ENCODE results near the gene EMSY. TPM values are rescaled to one million over a fixed set of nuclear protein-coding genes. Genes with fewer than 3 reads are reported as not detected.

Gene EMSY
- total and polyA plus RNA-seq, 7 donors: 5.8 to 17.2 (median 12.7) TPM

- Histone ChIP-seq H3K9me3 (no peaks in the 10 kb centered on the region), H3K4me1 (peaks cover 3% of the 10 kb centered on the region), H3K27ac (no peak overlapping the region), H3K4me3 (no peak overlapping the region), H3K27me3 (ENCODE audit: insufficient read depth in 3 of 3, low read length in 2 of 3) (no peaks in the 10 kb centered on the region), H3K36me3 (ENCODE audit: insufficient read depth in 1 of 2, low read depth in 1 of 2) (no peaks in the 10 kb centered on the region)
- ATAC-seq (no peak), DNase-seq (no peak)
- intact Hi-C loops (cut with DNase I): no loop called here
- TF ChIP-seq, protein P1, sequence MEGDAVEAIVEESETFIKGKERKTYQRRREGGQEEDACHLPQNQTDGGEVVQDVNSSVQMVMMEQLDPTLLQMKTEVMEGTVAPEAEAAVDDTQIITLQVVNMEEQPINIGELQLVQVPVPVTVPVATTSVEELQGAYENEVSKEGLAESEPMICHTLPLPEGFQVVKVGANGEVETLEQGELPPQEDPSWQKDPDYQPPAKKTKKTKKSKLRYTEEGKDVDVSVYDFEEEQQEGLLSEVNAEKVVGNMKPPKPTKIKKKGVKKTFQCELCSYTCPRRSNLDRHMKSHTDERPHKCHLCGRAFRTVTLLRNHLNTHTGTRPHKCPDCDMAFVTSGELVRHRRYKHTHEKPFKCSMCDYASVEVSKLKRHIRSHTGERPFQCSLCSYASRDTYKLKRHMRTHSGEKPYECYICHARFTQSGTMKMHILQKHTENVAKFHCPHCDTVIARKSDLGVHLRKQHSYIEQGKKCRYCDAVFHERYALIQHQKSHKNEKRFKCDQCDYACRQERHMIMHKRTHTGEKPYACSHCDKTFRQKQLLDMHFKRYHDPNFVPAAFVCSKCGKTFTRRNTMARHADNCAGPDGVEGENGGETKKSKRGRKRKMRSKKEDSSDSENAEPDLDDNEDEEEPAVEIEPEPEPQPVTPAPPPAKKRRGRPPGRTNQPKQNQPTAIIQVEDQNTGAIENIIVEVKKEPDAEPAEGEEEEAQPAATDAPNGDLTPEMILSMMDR (IDR thresholded peaks at IDR 0.05): no peak
Measured at GRCh38 chr11:76415073-76415472, 29.7 kb upstream of the EMSY start.

GRCh38 chr11:76419896-76420295 lies 24.9 kb upstream of the EMSY start:
- Histone ChIP-seq H3K27ac (no peak overlapping the region), H3K36me3 (ENCODE audit: insufficient read depth in 1 of 2, low read depth in 1 of 2) (no peaks in the 10 kb centered on the region), H3K27me3 (ENCODE audit: insufficient read depth in 3 of 3, low read length in 2 of 3) (no peaks in the 10 kb centered on the region), H3K4me3 (no peak overlapping the region), H3K4me1 (no peaks in the 10 kb centered on the region), H3K9me3 (no peaks in the 10 kb centered on the region)
- DNase-seq: no peak
- TF ChIP-seq, protein P1 (IDR thresholded peaks at IDR 0.05): peak; percentile 22
- 62 to 64% (median 64%) methylated on average over 3 of the region's 3 CpGs for WGBS, 3 donors
- no peak for ATAC-seq
- intact Hi-C loops (cut with DNase I): no loop called here

DNA sequence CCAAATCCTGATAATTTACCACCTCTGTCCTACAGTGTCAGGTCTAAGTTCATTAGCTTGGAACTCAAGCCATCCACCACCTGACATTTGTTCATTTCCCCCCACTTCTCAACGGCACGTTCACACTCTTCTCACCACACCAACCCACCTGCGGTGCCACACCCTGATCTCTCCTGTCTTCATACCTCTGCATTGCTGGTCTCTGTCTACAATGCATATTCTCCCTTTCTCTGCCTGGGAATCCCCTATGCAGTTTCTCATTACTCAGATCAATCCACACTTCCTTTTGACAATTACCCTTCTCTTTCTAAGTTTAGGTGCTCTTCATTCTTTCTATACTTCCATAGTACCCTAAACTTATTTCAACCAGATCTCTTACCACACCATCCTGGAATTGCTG lies 20.4 kb upstream of the EMSY start:
- ATAC-seq: no peak
- TF ChIP-seq, protein P1 (IDR thresholded peaks at IDR 0.05): no peak
- intact Hi-C loops (cut with DNase I): no loop called here
- no peak overlapping the region for H3K4me3 ChIP-seq
- H3K27ac ChIP-seq: no peak overlapping the region
- DNase-seq: no peak
- no peaks in the 10 kb centered on the region for H3K27me3 ChIP-seq (ENCODE audit: insufficient read depth in 3 of 3, low read length in 2 of 3)
- WGBS, 3 donors: 64 to 71% (median 67%) methylated on average over 3 of the region's 3 CpGs
- no peaks in the 10 kb centered on the region for H3K4me1 ChIP-seq
- no peaks in the 10 kb centered on the region for H3K9me3 ChIP-seq
- no peaks in the 10 kb centered on the region for H3K36me3 ChIP-seq (ENCODE audit: insufficient read depth in 1 of 2, low read depth in 1 of 2)

GRCh38 chr11:76424891-76425290 lies 19.9 kb upstream of the EMSY start:
- DNase-seq (no peak), ATAC-seq (no peak)
- no peaks in the 10 kb centered on the region for H3K4me1 ChIP-seq
- TF ChIP-seq, protein P1 (IDR thresholded peaks at IDR 0.05): no peak
- H3K36me3 ChIP-seq (ENCODE audit: insufficient read depth in 1 of 2, low read depth in 1 of 2): no peaks in the 10 kb centered on the region
- H3K9me3 ChIP-seq: no peaks in the 10 kb centered on the region
- intact Hi-C loops (cut with DNase I): no loop called here
- H3K4me3 ChIP-seq: no peak overlapping the region
- no peak overlapping the region for H3K27ac ChIP-seq
- whole genome bisulfite sequencing, 3 donors: 93 to 98% (median 93%) methylated on average over 2 of the region's 2 CpGs
- no peaks in the 10 kb centered on the region for H3K27me3 ChIP-seq (ENCODE audit: insufficient read depth in 3 of 3, low read length in 2 of 3)

DNA sequence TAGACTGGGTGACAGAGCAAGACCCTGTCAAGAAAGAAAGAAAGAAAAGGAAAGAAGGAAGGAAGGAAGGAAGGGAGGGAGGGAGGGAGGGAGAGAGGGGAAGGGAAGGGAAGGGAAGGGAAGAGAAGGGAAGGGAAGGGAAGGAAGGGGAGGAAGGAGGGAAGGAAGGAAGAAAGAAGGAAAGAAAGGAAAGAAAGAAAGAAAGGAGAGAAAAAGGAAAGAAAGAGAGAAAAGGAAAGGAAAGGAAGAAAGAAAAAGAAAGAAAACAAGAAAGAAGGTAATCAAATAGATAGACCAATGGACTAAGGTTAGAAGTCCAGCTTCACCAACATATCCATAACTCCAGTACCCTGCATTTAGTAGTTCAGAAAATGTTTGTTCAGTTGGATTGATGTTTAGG lies 18.2 kb upstream of the EMSY start:
- Histone ChIP-seq H3K4me3 (no peak overlapping the region), H3K27me3 (ENCODE audit: insufficient read depth in 3 of 3, low read length in 2 of 3) (no peaks in the 10 kb centered on the region), H3K4me1 (no peaks in the 10 kb centered on the region), H3K9me3 (no peaks in the 10 kb centered on the region), H3K27ac (no peak overlapping the region), H3K36me3 (ENCODE audit: insufficient read depth in 1 of 2, low read depth in 1 of 2) (no peaks in the 10 kb centered on the region)
- intact Hi-C loops (cut with DNase I): no loop called here
- DNase-seq (no peak), ATAC-seq (no peak)
- TF ChIP-seq, protein P1 (IDR thresholded peaks at IDR 0.05): no peak
